Breast epithelium (tissue), 3 donors: ENCODE data around the gene SPTBN5.

Source experiments
- CTCF ChIP-seq, 3 donors: fragments of 450-650 bp; IDR thresholded peaks; one replicate each; pipeline ENCODE4 v1.5.1; 2016 to 2017; ENCODE audit warnings: antibody characterized with exemption in 3 of 3, mild to moderate bottlenecking in 3 of 3, moderate library complexity in 3 of 3
- POLR2A ChIP-seq: fragments of 450-650 bp; IDR thresholded peaks from one replicate; pipeline ENCODE4 v1.6.1; 2016; ENCODE audit warnings: antibody characterized with exemption, mild to moderate bottlenecking, moderate library complexity
- POLR2AphosphoS5 ChIP-seq, 3 donors: sonication (generic); formaldehyde crosslinking; IDR thresholded peaks; one replicate each; pipeline ENCODE4 v1.6.1; 2017; ENCODE audit warnings: antibody characterized with exemption in 3 of 3

- no peak for TF ChIP-seq POLR2AphosphoS5 (IDR thresholded peaks at IDR 0.05)
- TF ChIP-seq CTCF (IDR thresholded peaks at IDR 0.05) = no peak
- no peak for TF ChIP-seq POLR2A
Measured at GRCh38 chr15:41880156-41880877, 13.5 kb downstream of the SPTBN5 start.
